Measurements from ENCODE around the gene DDTL. TPM values are rescaled to one million over a fixed set of nuclear protein-coding genes. Genes with fewer than 3 reads are reported as not detected.
"Not testable (repeated sequence)": the region's sequence is repeated elsewhere in the genome, so short reads cannot be mapped to it uniquely, and the experiment has no call there.

DDTL gene
- total RNA-seq, 1 experiment from 2014 or later = not detected

- H3K9me3 ChIP-seq (ENCODE audit: insufficient read depth, low read depth); CTCF ChIA-PET; H3K4me1 ChIP-seq (replicated peaks; ENCODE audit: insufficient read depth); H3K27ac ChIP-seq; DNase-seq; BruUV-seq (replicated peaks); intact Hi-C loops (cut with micrococcal nuclease; ENCODE audit: unreplicated experiment); H3F3A ChIP-seq (ENCODE audit: insufficient read depth, low read depth); H3K4me2 ChIP-seq; H3K36me3 ChIP-seq (ENCODE audit: low read depth); H3K27me3 ChIP-seq (ENCODE audit: insufficient read depth, low read depth); POLR2A ChIA-PET (ENCODE audit: unreplicated experiment); H4K20me1 ChIP-seq (ENCODE audit: insufficient read depth); H3K4me3 ChIP-seq; H2AFZ ChIP-seq; H3K79me2 ChIP-seq (ENCODE audit: low read depth); H3K9me2 ChIP-seq (ENCODE audit: insufficient read depth): not testable (repeated sequence)
Observed at GRCh38 chr22:23954193-23954990, 12.3 kb upstream of the DDTL start.

- intact Hi-C loops (cut with micrococcal nuclease; ENCODE audit: unreplicated experiment); H4K20me1 ChIP-seq (ENCODE audit: insufficient read depth); H3K27me3 ChIP-seq (ENCODE audit: insufficient read depth, low read depth); DNase-seq; H3F3A ChIP-seq (ENCODE audit: insufficient read depth, low read depth); H3K79me2 ChIP-seq (ENCODE audit: low read depth); H3K4me3 ChIP-seq; H3K36me3 ChIP-seq (ENCODE audit: low read depth); H3K9me2 ChIP-seq (ENCODE audit: insufficient read depth); H2AFZ ChIP-seq; H3K4me2 ChIP-seq; CTCF ChIA-PET; POLR2A ChIA-PET (ENCODE audit: unreplicated experiment); H3K4me1 ChIP-seq (replicated peaks; ENCODE audit: insufficient read depth); BruUV-seq (replicated peaks); H3K27ac ChIP-seq; H3K9me3 ChIP-seq (ENCODE audit: insufficient read depth, low read depth): not testable (repeated sequence)
Observed at GRCh38 chr22:23954991-23955305, 11.7 kb upstream of the DDTL start.

GRCh38 chr22:23955886-23956285 is 10.8 kb upstream of the DDTL start:
- H2AFZ ChIP-seq; H3K4me2 ChIP-seq; H3F3A ChIP-seq (ENCODE audit: insufficient read depth, low read depth); H3K36me3 ChIP-seq (ENCODE audit: low read depth); intact Hi-C loops (cut with micrococcal nuclease; ENCODE audit: unreplicated experiment); H3K4me3 ChIP-seq; DNase-seq; H3K9me2 ChIP-seq (ENCODE audit: insufficient read depth); H3K79me2 ChIP-seq (ENCODE audit: low read depth); H3K27me3 ChIP-seq (ENCODE audit: insufficient read depth, low read depth); H4K20me1 ChIP-seq (ENCODE audit: insufficient read depth); H3K4me1 ChIP-seq (replicated peaks; ENCODE audit: insufficient read depth); CTCF ChIA-PET; BruUV-seq (replicated peaks); H3K27ac ChIP-seq; POLR2A ChIA-PET (ENCODE audit: unreplicated experiment); H3K9me3 ChIP-seq (ENCODE audit: insufficient read depth, low read depth): not testable (repeated sequence)

GRCh38 chr22:23956301-23956900 is 10.3 kb upstream of the DDTL start:
- H3K9me2 ChIP-seq (ENCODE audit: insufficient read depth); H3K4me3 ChIP-seq; H2AFZ ChIP-seq; DNase-seq; H3F3A ChIP-seq (ENCODE audit: insufficient read depth, low read depth); H3K4me1 ChIP-seq (replicated peaks; ENCODE audit: insufficient read depth); H3K4me2 ChIP-seq; H3K27ac ChIP-seq; H3K27me3 ChIP-seq (ENCODE audit: insufficient read depth, low read depth); H4K20me1 ChIP-seq (ENCODE audit: insufficient read depth); H3K36me3 ChIP-seq (ENCODE audit: low read depth); CTCF ChIA-PET; H3K9me3 ChIP-seq (ENCODE audit: insufficient read depth, low read depth); BruUV-seq (replicated peaks); POLR2A ChIA-PET (ENCODE audit: unreplicated experiment); intact Hi-C loops (cut with micrococcal nuclease; ENCODE audit: unreplicated experiment); H3K79me2 ChIP-seq (ENCODE audit: low read depth): not testable (repeated sequence)

GRCh38 chr22:23961084-23961771 is 5.5 kb upstream of the DDTL start, which contains the start of gene GSTT2B:
Gene GSTT2B (minus strand): TSS chr22:23961195. CDS start chr22:23961131, 64 bp downstream.
- H3F3A ChIP-seq (ENCODE audit: insufficient read depth, low read depth); CTCF ChIA-PET; H2AFZ ChIP-seq; H3K79me2 ChIP-seq (ENCODE audit: low read depth); H3K4me2 ChIP-seq; H3K4me3 ChIP-seq; H3K27ac ChIP-seq; H3K27me3 ChIP-seq (ENCODE audit: insufficient read depth, low read depth); H4K20me1 ChIP-seq (ENCODE audit: insufficient read depth); H3K9me2 ChIP-seq (ENCODE audit: insufficient read depth); H3K4me1 ChIP-seq (replicated peaks; ENCODE audit: insufficient read depth); H3K9me3 ChIP-seq (ENCODE audit: insufficient read depth, low read depth); BruUV-seq (replicated peaks); intact Hi-C loops (cut with micrococcal nuclease; ENCODE audit: unreplicated experiment); POLR2A ChIA-PET (ENCODE audit: unreplicated experiment); DNase-seq; H3K36me3 ChIP-seq (ENCODE audit: low read depth): not testable (repeated sequence)

GRCh38 chr22:23966094-23966493 is 594 bp upstream of the DDTL start:
- BruUV-seq (replicated peaks) = not testable (repeated sequence)

More at GRCh38 chr22:23966094-23966493, 594 bp upstream of the DDTL start:
- H3F3A ChIP-seq (ENCODE audit: insufficient read depth, low read depth); H3K27me3 ChIP-seq (ENCODE audit: insufficient read depth, low read depth); H3K79me2 ChIP-seq (ENCODE audit: low read depth); H3K27ac ChIP-seq; CTCF ChIA-PET; H3K9me2 ChIP-seq (ENCODE audit: insufficient read depth); DNase-seq; H3K36me3 ChIP-seq (ENCODE audit: low read depth); H3K4me2 ChIP-seq; intact Hi-C loops (cut with micrococcal nuclease; ENCODE audit: unreplicated experiment); POLR2A ChIA-PET (ENCODE audit: unreplicated experiment); H4K20me1 ChIP-seq (ENCODE audit: insufficient read depth); H3K4me1 ChIP-seq (replicated peaks; ENCODE audit: insufficient read depth); H2AFZ ChIP-seq; H3K9me3 ChIP-seq (ENCODE audit: insufficient read depth, low read depth); H3K4me3 ChIP-seq: not testable (repeated sequence)

All from PC-9 (cell line).